DMS153 treated with DMSO at 0.1 percent for 48 hours (cell line): Measurements from ENCODE around the gene CLDN11.

Experiments used
- DNase-seq: peaks from one replicate; lab custom pipeline; 2025; ENCODE audit not compliant: unreplicated experiment; lab: John Stamatoyannopoulos, UW

CLDN11 gene

DNA sequence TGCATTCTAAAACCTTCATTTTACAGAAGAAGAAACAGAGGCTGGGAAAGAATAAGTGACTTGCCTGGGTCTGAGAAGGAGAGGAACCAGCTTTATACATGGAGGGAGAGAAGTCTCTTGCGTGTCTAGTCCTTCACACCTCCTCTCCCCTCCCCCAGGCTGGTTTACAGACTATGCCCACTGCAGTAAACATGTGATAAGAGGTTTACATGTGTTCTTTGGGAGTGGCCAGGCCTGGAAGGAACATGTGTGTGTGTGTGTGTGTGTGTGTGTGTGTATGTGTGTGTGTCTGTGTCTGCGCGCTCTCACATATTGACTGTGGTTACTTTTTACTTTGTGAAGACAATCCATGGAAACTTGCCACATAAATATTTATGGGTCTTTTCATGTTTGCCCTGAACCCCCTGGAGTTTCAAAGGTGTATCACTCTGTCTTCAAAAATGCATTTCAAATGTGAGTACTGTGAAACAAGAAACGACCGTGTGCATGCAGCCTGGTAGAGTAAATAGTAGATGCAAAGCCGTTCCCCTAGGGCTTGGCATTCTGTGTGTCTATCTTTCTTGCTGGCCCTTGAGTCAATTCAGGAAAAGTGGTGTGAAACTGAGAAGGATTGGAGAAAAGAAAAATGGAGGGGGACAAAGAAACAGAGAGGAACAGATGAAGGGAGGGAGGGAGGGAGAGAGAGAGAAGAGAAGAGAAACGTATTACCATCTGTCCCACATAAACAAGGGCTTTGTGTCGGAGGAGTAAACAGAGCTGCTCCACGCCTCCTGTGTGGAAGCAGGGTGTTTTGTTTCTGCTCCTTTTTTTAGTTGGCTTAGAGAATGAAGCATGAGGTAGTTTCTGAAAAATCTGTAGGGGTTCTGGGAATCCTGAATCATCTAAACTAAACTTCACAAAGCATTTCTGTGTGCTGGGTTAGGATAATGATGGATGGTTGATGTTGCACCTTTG is 51.7 kb downstream of the CLDN11 start:
- DNase-seq = peak; percentile 48

DNA sequence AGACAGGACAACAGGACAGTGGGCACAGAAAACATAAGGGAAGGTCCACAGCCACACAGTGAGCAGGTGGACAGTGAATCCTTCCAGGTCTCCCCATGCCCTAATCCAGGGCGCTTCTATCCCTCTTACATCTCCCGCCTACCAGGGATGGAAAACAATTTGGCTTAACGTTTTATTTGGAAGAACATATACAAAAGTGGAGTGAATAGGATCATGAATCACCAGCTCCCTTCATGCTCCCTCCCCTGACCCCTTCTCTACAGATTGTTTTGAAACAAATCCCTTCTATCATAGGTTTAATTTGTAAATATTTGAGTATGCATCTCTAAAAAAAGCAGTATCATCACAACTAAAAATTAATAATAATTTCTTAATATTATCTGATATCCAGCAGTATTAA is 52.5 kb downstream of the CLDN11 start:
- DNase-seq = no peak

DNA sequence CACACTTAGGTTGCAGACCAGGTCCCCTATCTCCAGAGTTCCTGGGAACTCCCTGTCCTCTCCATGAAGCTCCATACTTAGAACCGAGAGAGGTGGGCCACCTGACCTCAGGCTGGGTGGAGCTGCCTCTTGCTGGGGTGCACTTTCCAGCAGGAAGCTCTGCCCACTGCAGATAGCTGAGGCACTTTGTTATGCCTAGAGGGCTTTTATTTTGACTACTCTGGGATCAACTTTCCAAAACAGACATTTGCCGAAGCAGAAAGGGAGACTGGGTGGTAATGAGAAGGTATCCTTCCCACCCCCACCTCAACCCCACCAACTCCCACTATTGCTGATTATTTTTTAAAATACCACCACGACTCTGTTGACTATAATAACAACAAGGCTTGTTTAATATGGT is 54.7 kb downstream of the CLDN11 start:
- no peak for DNase-seq

DNA sequence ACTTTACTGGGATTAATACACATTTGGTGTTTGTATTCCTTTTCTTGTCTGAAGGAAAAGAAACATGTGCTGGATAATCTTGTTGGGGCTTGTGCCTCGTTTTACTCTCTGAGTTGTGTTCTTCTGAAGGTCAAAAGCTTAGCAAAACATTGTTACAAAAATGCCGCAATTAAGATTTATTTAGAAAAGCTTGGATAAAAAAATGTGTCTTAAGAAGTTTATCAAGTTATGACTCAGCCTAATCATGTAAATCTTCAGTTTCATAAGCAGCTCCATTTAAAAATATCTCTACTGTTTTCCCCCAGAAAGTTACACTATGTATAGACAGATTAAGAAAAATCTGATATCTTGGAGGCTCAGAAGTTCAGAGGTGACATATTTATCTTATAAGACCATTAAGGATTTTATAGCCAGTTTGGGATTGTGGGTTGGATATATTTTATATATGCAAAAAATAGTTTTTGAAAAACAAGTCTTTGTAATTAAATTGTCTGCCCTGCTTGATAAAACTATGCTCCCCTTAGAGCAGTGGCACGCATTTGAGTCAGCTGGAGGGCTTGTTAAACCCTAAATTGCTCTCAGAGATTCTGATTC is 56.5 kb downstream of the CLDN11 start:
- DNase-seq = no peak

DNA sequence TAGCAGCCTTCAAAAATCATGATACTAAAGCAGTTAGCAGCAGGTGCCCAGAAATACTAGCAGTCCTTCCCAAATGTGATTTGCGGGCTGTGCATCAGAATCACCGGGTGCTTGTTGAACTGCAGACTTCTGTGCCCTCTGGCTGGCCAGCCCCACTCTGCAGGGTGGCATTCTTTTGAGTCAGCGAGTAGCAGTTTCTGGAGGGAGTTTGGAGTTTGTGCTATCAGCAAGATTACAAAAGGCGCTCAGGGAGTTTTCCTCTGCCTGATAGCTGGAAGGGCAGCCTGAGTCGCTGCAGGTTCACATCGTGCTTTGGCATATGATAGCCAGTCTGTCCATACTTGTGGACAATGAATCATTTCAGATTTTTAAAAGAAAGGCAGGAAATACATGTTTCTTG is 57.6 kb downstream of the CLDN11 start:
- DNase-seq = no peak

DNA sequence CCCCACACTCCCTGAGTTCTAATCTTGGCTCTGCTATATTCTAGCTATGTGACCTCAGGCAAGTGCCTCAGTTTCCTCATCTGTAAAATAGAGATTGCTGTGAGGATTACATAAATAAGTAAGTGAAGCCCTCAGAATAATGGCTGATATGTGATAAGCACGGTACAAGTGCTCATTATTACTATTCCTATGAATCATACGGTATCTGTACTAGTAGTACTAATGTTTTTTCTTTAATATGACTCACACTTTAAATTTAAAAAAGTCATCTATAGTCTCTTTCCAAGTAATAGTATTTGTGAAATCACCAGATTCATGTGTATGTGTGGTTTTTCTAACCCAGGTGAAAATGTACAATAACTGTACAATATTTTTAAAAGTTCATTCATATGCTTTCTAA is 58.7 kb downstream of the CLDN11 start:
- DNase-seq = no peak

DNA sequence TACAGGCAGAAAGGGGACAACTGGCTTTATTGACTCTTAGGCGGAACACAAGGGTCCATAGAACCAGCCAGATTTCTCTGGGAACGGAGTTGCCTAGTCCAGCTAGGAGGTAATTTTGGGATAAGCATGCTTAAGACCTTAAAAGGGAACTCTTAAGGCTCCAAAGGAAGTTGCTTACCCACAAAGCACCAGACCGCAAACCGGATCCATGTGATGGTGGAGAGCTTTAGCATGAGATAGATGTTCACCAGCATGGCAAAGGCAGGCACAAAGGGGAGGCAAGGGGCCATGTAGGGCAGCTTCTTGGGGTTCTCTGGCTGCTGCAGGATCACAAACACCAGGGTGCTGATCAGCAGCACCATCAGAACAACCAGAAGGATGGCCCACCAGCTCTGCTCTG is 61.4 kb downstream of the CLDN11 start:
- DNase-seq = no peak

DNA sequence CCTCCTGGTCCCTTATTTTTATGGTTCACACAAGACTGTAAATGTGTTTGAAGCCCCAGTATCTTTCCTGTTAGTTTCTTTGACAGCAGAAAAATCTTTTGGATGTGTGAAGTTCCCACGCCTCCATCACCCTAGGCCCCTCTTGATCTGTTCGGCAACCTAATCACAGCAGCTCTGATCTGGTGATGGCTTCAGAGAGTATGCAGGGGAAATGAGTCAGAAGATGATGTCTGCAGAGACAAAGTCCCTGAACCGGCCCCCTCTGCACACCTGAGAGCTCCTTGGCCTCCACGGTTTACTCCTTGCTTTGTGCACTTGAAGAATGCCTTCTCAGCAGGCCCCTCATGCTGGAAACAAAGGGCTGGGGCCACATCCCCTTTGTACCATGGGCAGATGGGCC is 63.5 kb downstream of the CLDN11 start:
- no peak for DNase-seq

DNA sequence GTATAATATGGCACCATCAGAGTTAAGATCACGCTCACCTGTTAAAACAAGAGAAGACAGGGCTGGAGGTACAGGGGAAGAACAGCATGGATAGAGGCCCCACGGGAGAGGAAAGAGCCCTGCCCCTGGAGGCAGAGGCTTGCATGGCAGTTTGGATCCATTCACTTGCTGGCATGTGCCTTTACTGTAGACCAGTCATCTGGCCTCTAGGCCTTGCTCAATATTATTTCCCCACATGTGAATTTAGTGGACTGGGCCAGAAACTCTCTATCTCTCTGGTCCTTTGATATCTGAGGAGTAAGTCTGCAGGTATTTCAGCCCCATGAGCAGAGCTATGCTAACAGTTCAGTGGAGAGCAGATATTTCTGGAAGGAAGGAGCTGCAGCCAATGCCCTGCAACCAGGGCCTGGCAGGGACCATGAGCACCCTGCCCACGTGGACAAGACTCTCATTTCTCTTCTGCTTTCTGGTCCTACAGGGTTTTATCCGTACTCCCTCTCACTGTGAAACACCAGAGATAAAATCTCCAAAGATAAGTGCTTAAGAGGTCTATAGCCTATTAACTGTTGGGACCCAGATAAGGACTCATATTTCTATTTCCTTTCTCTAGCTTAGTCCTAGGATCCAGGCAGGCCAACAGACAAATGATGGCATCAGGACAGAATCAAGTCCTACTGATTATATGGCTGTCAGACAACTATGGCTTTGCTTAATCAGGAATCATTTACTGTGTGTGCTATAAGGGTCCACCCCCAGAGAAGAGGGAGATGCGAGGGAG is 65.0 kb downstream of the CLDN11 start:
- DNase-seq = no peak
